Measurements from ENCODE around the gene WDR1.

Gene WDR1

DNA sequence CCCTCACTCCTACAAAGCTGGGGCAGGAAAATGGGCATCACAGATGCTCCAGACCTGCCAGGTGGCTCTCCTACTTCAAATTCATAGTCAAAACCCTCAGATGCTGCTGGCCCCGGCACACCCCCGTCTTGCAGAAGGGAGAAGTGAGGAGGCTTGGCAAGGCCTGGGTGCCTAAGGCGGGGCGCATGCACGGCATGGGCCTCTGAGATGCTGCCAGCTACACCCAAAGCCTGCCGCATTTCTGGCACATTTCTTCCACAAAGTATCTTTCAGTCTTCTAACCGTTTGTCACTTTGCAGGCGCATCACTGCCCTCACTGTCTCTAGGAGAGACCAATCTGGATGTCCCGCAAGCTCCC is 19.6 kb downstream of the WDR1 start:
- H3K4me1 Mint-ChIP-seq = peaks cover 83% of the 10 kb centered on the region
- no peaks in the 10 kb centered on the region for H3K27me3 Mint-ChIP-seq (ENCODE audit: low read depth)
- H3K36me3 Mint-ChIP-seq (ENCODE audit: low read depth) = peaks cover 63% of the 10 kb centered on the region
- TF ChIP-seq CTCF (IDR thresholded peaks at IDR 0.05; ENCODE audit: unreplicated experiment in 3 of 3) = no peak
- H3K27ac Mint-ChIP-seq = no peak overlapping the region
- H3K9me3 Mint-ChIP-seq = no peaks in the 10 kb centered on the region
- H3K4me3 Mint-ChIP-seq = no peak overlapping the region

DNA sequence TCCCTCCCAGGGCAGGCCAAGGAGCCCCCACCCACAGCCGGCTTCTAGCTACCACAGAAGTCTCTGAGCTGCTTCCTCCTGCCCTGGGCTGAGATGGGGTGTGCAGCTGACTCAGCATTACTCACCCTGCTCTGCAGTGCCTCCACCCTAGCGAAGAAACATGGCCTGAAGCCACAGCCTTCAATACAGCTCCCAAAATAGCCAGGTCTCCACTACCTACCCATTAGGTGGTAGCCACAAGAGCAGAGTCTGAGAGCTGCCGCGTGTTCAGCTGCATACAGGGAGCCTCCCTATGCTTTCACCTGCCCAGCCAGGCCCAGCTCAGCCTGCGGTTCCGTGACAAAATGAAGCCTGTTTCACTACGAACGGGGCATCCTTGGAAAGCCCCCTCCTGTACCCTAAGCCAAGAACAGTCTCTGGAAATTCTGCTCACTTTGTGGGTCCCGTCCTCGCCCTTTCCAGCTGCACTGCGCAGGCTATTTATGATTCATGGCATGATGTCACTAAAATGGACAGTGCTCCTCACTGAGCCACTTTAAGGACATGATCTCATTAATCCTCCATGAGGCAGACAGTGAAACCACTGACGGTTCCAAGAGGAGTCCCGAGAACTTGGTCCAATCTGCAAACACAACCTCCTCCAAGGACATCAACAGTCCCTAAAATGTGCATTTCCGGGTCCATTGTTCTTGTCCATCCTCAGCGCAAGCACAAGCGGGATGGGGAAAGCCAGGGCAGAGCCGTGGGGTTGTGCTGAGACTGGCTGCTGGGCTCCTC is 20.2 kb downstream of the WDR1 start:
- Mint-ChIP-seq H3K27me3 (ENCODE audit: low read depth) (no peaks in the 10 kb centered on the region), H3K36me3 (ENCODE audit: low read depth) (peaks cover 59% of the 10 kb centered on the region), H3K4me1 (peaks cover 79% of the 10 kb centered on the region), H3K4me3 (no peak overlapping the region), H3K27ac (peak overlapping the region in 1 of 3 experiments; percentile 71), H3K9me3 (no peaks in the 10 kb centered on the region)
- TF ChIP-seq CTCF (IDR thresholded peaks at IDR 0.05; ENCODE audit: unreplicated experiment in 3 of 3) = no peak

DNA sequence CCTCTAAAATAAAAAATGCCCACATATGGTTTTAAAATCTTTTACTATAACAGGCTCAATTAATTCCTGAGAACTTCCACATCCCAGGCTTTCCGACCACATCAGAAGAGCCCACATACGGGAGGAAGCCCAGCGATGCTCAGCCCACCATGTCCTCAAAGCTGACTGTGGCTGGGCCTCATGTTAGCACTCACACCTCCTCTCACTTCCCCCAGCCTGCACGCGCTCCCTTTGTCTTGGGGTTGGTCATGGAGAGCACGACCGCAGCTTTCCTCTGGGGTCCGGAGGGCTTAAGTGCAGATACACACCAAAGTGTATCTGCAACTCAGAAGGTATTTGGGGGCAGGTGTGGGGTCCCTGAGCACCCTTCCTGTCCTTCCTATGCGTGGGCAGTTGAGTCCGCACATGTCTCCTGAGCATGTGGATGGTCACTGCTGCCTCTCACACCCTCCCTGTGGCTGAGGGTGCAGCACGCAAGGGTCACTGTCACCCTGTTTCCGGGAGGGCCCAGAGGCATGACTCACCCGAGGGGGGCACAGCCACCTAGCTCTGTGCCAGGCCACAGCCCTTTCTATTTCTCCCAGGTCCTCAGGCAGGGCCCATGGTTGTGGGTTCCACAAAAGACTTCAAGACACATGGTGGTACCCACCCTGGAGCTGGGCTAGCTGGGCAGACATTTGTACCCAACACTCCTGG is 21.2 kb downstream of the WDR1 start:
- H3K36me3 Mint-ChIP-seq (ENCODE audit: low read depth) = peaks cover 59% of the 10 kb centered on the region
- H3K9me3 Mint-ChIP-seq = no peaks in the 10 kb centered on the region
- no peaks in the 10 kb centered on the region for H3K27me3 Mint-ChIP-seq (ENCODE audit: low read depth)
- TF ChIP-seq CTCF (IDR thresholded peaks at IDR 0.05; ENCODE audit: unreplicated experiment in 3 of 3) = no peak
- H3K4me3 Mint-ChIP-seq = no peak overlapping the region
- no peak overlapping the region for H3K27ac Mint-ChIP-seq
- peaks cover 70% of the 10 kb centered on the region for H3K4me1 Mint-ChIP-seq

DNA sequence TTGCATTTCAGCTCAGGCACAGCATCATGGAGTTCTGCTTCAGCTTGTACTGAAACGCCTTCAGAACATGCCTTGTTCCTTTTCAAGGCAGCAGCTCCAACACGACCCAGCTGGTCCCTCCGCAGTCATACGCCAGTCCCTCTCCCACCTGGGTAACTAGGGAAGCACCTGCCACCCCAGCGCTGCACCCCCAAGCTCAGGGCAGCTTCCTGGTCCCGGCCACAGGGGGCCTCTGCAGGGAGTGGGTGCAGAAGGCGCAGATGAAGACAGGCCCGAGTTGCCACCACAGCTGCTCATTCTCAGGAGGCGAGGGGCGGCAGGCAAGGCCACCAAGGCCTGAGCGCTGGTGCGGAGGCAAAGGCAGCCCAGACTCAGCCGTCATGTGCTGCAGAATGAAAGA is 21.8 kb downstream of the WDR1 start:
- H3K36me3 Mint-ChIP-seq (ENCODE audit: low read depth) = peaks cover 62% of the 10 kb centered on the region

GRCh38 chr4:10093801-10094552 is 22.6 kb downstream of the WDR1 start:
- Mint-ChIP-seq H3K4me3 (peak overlapping the region in 2 of 3 experiments; percentile 40 to 43), H3K27ac (peak overlapping the region; percentile 51 to 96 (median 90)), H3K36me3 (ENCODE audit: low read depth) (peaks cover 70% of the 10 kb centered on the region), H3K4me1 (peaks cover 57% of the 10 kb centered on the region), H3K9me3 (no peaks in the 10 kb centered on the region), H3K27me3 (ENCODE audit: low read depth) (no peaks in the 10 kb centered on the region)
- TF ChIP-seq CTCF (IDR thresholded peaks at IDR 0.05; ENCODE audit: unreplicated experiment in 3 of 3) = no peak

More for the DNA sequence above, 21.8 kb downstream of the WDR1 start:
- Mint-ChIP-seq H3K27me3 (ENCODE audit: low read depth) (no peaks in the 10 kb centered on the region), H3K27ac (no peak overlapping the region), H3K4me1 (peaks cover 64% of the 10 kb centered on the region), H3K4me3 (no peak overlapping the region), H3K9me3 (no peaks in the 10 kb centered on the region)
- TF ChIP-seq CTCF (IDR thresholded peaks at IDR 0.05; ENCODE audit: unreplicated experiment in 3 of 3) = no peak
